Panc1 (cell line): Measurements from ENCODE around the gene FLII.

ENCODE experiments used
- POLR2AphosphoS5 ChIP-seq: IDR thresholded peaks from 2 replicates; pipeline ENCODE4 v1.6.1; 2012; ENCODE audit warnings: mild to moderate bottlenecking, low read depth, low read length, moderate library complexity
- TCF7L2 ChIP-seq: IDR thresholded peaks from 2 replicates; pipeline ENCODE4 v1.6.1; 2011; ENCODE audit warnings: mild to moderate bottlenecking, low read depth, low read length, inconsistent platforms
- TF ChIP-seq, protein P1 (sequence below): fragments of 450-650 bp; IDR thresholded peaks from 2 replicates; pipeline ENCODE4 v1.5.1; 2017; ENCODE audit warnings: mild to moderate bottlenecking
- TF ChIP-seq, protein P2 (sequence below), 2 experiments: IDR thresholded peaks; 2 replicates each; pipeline ENCODE4 v1.6.1; 2011 to 2012; ENCODE audit warnings: low read depth in 2 of 2, control low read depth in 1 of 2, low read length in 1 of 2, mild to moderate bottlenecking in 1 of 2, moderate library complexity in 1 of 2; ENCODE audit not compliant: insufficient read depth in 1 of 2

DNA sequence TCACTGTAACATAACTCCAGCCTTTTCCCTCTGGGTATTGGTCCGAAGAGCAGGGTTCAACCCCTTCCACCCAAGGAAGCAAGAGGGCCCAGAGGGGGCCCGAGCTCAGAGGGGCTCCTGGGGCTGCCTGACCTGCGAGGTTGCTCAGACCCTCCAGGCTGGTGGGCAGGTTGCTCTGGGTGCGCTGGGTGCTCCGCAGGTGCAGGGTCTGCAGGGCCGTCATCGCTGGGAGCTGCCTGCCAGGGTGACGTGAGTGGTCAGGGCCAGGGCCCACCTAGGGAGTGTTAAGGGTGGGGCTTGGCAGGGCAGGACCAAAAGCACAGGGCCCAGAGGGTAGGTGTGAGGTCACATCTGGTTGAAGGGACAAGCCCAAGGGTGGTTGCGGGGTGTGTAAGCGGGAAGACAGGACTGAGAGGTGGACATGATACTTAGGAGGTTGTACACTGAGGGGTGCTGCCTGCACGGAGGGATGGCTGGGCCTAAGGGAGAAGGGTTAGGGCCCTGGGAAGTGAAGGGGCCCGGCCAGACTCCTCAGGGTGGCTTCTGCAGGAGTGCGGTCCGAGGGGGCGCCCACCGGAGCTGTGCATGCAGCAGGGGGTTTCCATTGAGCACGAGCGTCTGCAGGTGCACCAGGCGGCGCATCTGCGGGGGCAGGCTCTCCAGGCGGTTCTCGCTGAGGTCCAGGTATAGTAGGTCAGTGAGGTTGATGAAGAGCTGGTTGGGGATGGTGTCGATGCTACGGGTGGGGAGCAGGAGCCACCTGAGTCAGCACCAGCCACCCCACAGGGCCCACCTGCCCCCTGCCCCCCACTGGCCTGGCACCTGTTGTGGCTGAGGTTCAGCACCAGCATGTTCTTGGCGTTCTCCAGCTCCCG, 4.4 kb downstream of the FLII start:
- TF ChIP-seq, protein P1, sequence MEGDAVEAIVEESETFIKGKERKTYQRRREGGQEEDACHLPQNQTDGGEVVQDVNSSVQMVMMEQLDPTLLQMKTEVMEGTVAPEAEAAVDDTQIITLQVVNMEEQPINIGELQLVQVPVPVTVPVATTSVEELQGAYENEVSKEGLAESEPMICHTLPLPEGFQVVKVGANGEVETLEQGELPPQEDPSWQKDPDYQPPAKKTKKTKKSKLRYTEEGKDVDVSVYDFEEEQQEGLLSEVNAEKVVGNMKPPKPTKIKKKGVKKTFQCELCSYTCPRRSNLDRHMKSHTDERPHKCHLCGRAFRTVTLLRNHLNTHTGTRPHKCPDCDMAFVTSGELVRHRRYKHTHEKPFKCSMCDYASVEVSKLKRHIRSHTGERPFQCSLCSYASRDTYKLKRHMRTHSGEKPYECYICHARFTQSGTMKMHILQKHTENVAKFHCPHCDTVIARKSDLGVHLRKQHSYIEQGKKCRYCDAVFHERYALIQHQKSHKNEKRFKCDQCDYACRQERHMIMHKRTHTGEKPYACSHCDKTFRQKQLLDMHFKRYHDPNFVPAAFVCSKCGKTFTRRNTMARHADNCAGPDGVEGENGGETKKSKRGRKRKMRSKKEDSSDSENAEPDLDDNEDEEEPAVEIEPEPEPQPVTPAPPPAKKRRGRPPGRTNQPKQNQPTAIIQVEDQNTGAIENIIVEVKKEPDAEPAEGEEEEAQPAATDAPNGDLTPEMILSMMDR = no peak
- TF ChIP-seq, protein P2, sequence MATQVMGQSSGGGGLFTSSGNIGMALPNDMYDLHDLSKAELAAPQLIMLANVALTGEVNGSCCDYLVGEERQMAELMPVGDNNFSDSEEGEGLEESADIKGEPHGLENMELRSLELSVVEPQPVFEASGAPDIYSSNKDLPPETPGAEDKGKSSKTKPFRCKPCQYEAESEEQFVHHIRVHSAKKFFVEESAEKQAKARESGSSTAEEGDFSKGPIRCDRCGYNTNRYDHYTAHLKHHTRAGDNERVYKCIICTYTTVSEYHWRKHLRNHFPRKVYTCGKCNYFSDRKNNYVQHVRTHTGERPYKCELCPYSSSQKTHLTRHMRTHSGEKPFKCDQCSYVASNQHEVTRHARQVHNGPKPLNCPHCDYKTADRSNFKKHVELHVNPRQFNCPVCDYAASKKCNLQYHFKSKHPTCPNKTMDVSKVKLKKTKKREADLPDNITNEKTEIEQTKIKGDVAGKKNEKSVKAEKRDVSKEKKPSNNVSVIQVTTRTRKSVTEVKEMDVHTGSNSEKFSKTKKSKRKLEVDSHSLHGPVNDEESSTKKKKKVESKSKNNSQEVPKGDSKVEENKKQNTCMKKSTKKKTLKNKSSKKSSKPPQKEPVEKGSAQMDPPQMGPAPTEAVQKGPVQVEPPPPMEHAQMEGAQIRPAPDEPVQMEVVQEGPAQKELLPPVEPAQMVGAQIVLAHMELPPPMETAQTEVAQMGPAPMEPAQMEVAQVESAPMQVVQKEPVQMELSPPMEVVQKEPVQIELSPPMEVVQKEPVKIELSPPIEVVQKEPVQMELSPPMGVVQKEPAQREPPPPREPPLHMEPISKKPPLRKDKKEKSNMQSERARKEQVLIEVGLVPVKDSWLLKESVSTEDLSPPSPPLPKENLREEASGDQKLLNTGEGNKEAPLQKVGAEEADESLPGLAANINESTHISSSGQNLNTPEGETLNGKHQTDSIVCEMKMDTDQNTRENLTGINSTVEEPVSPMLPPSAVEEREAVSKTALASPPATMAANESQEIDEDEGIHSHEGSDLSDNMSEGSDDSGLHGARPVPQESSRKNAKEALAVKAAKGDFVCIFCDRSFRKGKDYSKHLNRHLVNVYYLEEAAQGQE (IDR thresholded peaks at IDR 0.05; ENCODE audit: insufficient read depth in 1 of 2, low read depth in 2 of 2, low read length in 1 of 2) = no peak
- TF ChIP-seq TCF7L2 (no peak), POLR2AphosphoS5 (no peak)
